Neural progenitor cell (in vitro differentiated cells): ENCODE measurements around the gene CDA.

ENCODE experiments used
- CTCF ChIP-seq: fragments of 200-600 bp; sonication (generic); IDR thresholded peaks from 2 replicates; pipeline ENCODE4 v1.5.1; 2017; ENCODE audit warnings: antibody characterized with exemption, mild to moderate bottlenecking
- EZH2 ChIP-seq: fragments of 200-600 bp; sonication (generic); IDR thresholded peaks from 2 replicates; pipeline ENCODE4 v1.6.1; 2017; ENCODE audit warnings: antibody characterized with exemption, mild to moderate bottlenecking, moderate library complexity

GRCh38 chr1:20626098-20626427 is 37.2 kb downstream of the CDA start:
- TF ChIP-seq EZH2: no peak
- TF ChIP-seq CTCF: no peak
